ENCODE measurements around the gene DPM2.

DNA sequence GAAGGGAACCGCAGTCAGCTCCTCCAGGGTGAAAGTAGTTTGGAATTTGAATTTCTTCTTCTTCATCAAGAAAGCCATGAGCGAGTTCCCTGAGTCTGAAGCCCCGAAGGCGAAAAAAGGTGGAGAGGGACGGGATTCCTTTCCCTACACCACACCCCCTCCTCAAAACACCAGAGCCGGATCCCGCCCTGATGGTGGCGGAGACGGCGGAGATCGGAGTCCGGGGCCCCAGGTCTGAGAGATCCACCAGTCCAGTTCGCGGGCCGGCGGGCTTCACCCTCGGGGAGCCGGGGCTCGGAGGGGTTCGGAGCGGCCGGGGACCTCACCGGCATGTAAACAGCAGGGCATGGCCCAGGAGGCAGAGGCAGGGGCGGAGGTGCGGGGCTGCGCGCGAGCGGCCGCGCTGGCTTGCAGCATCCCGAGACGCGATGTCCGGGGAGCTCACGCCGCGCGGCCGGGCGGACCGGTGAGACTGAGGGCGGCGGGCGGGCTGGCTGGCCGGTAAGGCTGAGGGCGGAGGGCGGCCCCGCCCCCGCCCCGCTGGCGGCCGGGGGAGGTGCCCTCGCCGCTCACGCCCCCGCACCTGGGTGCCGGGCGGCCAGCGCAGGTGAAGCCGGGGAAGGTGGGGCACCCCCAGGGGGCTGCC, 42.5 kb upstream of the DPM2 start:
- TF ChIP-seq CEBPB (IDR thresholded peaks at IDR 0.05) (no peak), YY1 (IDR thresholded peaks at IDR 0.05; ENCODE audit: low read depth) (no peak), EP300 (IDR thresholded peaks at IDR 0.05; ENCODE audit: borderline replicate concordance) (no peak), RAD21 (IDR thresholded peaks at IDR 0.05; ENCODE audit: low read depth) (no peak), MAX (IDR thresholded peaks at IDR 0.05) (no peak), TAF1 (IDR thresholded peaks at IDR 0.05; ENCODE audit: low read depth) (no peak; the same call in 1 of the 2 replicates), EGR1 (IDR thresholded peaks at IDR 0.05) (peak; percentile 92), NFIC (IDR thresholded peaks at IDR 0.05) (peak; percentile 10; the same call in 1 of the 2 replicates), ZBTB7A (IDR thresholded peaks at IDR 0.05; ENCODE audit: low read depth) (no peak), TEAD4 (IDR thresholded peaks at IDR 0.05) (no peak)
- TF ChIP-seq, protein P1, sequence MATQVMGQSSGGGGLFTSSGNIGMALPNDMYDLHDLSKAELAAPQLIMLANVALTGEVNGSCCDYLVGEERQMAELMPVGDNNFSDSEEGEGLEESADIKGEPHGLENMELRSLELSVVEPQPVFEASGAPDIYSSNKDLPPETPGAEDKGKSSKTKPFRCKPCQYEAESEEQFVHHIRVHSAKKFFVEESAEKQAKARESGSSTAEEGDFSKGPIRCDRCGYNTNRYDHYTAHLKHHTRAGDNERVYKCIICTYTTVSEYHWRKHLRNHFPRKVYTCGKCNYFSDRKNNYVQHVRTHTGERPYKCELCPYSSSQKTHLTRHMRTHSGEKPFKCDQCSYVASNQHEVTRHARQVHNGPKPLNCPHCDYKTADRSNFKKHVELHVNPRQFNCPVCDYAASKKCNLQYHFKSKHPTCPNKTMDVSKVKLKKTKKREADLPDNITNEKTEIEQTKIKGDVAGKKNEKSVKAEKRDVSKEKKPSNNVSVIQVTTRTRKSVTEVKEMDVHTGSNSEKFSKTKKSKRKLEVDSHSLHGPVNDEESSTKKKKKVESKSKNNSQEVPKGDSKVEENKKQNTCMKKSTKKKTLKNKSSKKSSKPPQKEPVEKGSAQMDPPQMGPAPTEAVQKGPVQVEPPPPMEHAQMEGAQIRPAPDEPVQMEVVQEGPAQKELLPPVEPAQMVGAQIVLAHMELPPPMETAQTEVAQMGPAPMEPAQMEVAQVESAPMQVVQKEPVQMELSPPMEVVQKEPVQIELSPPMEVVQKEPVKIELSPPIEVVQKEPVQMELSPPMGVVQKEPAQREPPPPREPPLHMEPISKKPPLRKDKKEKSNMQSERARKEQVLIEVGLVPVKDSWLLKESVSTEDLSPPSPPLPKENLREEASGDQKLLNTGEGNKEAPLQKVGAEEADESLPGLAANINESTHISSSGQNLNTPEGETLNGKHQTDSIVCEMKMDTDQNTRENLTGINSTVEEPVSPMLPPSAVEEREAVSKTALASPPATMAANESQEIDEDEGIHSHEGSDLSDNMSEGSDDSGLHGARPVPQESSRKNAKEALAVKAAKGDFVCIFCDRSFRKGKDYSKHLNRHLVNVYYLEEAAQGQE (IDR thresholded peaks at IDR 0.05; ENCODE audit: low read depth): no peak
- TF ChIP-seq, protein P2, sequence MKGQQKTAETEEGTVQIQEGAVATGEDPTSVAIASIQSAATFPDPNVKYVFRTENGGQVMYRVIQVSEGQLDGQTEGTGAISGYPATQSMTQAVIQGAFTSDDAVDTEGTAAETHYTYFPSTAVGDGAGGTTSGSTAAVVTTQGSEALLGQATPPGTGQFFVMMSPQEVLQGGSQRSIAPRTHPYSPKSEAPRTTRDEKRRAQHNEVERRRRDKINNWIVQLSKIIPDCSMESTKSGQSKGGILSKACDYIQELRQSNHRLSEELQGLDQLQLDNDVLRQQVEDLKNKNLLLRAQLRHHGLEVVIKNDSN (IDR thresholded peaks at IDR 0.05): no peak
